ENCODE measurements around the gene CETN3.
"Not testable (repeated sequence)": the region's sequence is repeated elsewhere in the genome, so short reads cannot be mapped to it uniquely, and the experiment has no call there.

Gene CETN3

DNA sequence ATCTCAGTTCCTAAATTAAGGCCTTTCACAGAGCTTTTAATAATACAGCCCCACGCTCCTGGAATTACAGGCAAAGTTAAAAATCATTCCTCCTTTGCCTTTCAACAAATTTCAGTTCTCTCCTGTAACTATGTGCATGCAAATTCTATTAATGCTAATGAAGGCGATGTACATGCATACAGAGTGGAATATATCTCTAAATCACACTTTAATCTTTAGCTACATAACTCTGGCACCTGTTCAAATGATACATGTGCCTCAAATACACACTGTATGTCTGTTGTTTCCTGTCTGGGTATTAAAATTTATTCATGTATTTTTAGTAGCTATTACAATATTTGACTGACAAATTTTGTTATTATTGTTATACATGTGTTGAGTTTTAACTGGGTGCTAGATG, 30.8 kb downstream of the CETN3 start:
- Histone ChIP-seq H3K36me3 (replicated peaks; ENCODE audit: insufficient read depth, low read length) (no peaks in the 10 kb centered on the region), H3K4me2 (ENCODE audit: low read depth, low read length) (no peak overlapping the region), H3K9ac (ENCODE audit: low read length) (no peak overlapping the region), H3K9me3 (replicated peaks; ENCODE audit: insufficient read depth, low read length) (no peaks in the 10 kb centered on the region), H3K9me2 (replicated peaks; ENCODE audit: insufficient read depth, low read length) (no peaks in the 10 kb centered on the region), H3K79me2 (ENCODE audit: low read length) (no peaks in the 10 kb centered on the region), H3K4me1 (ENCODE audit: low read length) (peaks cover 10% of the 10 kb centered on the region), H3K27ac (ENCODE audit: low read length) (no peak overlapping the region), H3K4me3 (ENCODE audit: low read length) (no peak overlapping the region), H2AFZ (ENCODE audit: low read length) (no peak overlapping the region), H3F3A (ENCODE audit: insufficient read depth, low read length) (peaks cover 6% of the 10 kb centered on the region; the same call in 1 of the 2 replicates), H3K27me3 (replicated peaks; ENCODE audit: insufficient read depth, low read length) (no peaks in the 10 kb centered on the region), H4K20me1 (ENCODE audit: insufficient read depth, low read length) (no peaks in the 10 kb centered on the region)
- no peak for DNase-seq
- no peak for TF ChIP-seq EZH2 (optimal IDR thresholded peaks at IDR 0.05; ENCODE audit: low read depth, low read length)
- TF ChIP-seq EZH2phosphoT487 (IDR thresholded peaks at IDR 0.05; ENCODE audit: low read length), result no peak
- TF ChIP-seq, protein P1, sequence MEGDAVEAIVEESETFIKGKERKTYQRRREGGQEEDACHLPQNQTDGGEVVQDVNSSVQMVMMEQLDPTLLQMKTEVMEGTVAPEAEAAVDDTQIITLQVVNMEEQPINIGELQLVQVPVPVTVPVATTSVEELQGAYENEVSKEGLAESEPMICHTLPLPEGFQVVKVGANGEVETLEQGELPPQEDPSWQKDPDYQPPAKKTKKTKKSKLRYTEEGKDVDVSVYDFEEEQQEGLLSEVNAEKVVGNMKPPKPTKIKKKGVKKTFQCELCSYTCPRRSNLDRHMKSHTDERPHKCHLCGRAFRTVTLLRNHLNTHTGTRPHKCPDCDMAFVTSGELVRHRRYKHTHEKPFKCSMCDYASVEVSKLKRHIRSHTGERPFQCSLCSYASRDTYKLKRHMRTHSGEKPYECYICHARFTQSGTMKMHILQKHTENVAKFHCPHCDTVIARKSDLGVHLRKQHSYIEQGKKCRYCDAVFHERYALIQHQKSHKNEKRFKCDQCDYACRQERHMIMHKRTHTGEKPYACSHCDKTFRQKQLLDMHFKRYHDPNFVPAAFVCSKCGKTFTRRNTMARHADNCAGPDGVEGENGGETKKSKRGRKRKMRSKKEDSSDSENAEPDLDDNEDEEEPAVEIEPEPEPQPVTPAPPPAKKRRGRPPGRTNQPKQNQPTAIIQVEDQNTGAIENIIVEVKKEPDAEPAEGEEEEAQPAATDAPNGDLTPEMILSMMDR (IDR thresholded peaks at IDR 0.05; ENCODE audit: low read length), result no peak

DNA sequence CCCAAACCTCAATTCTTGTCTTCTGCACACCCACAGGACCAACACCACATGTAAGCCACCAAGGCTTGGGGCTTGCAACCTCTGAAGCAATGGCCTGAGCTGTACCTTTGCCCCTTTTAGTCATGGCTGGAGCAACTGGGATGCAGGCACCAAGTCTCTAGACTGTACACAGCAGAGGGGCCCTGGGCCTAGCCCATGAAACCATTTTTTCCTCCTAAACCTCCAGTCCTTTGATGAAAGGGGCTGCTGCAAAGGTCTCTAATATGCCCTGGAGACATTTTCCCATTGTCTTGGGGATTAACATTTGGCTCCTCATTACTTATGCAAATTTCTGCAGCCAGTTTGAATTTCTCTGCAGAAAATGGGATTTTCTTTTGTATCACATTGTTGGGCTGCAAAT, 38.3 kb downstream of the CETN3 start:
- H3K4me3 ChIP-seq (ENCODE audit: low read length); H3K4me1 ChIP-seq (ENCODE audit: low read length); H3K27me3 ChIP-seq (replicated peaks; ENCODE audit: insufficient read depth, low read length); H3K9me2 ChIP-seq (replicated peaks; ENCODE audit: insufficient read depth, low read length); H3K9ac ChIP-seq (ENCODE audit: low read length); DNase-seq; H3F3A ChIP-seq (ENCODE audit: insufficient read depth, low read length); H3K4me2 ChIP-seq (ENCODE audit: low read depth, low read length); H3K36me3 ChIP-seq (replicated peaks; ENCODE audit: insufficient read depth, low read length); H3K79me2 ChIP-seq (ENCODE audit: low read length); H2AFZ ChIP-seq (ENCODE audit: low read length); H3K27ac ChIP-seq (ENCODE audit: low read length); H3K9me3 ChIP-seq (replicated peaks; ENCODE audit: insufficient read depth, low read length); H4K20me1 ChIP-seq (ENCODE audit: insufficient read depth, low read length): not testable (repeated sequence)

DNA sequence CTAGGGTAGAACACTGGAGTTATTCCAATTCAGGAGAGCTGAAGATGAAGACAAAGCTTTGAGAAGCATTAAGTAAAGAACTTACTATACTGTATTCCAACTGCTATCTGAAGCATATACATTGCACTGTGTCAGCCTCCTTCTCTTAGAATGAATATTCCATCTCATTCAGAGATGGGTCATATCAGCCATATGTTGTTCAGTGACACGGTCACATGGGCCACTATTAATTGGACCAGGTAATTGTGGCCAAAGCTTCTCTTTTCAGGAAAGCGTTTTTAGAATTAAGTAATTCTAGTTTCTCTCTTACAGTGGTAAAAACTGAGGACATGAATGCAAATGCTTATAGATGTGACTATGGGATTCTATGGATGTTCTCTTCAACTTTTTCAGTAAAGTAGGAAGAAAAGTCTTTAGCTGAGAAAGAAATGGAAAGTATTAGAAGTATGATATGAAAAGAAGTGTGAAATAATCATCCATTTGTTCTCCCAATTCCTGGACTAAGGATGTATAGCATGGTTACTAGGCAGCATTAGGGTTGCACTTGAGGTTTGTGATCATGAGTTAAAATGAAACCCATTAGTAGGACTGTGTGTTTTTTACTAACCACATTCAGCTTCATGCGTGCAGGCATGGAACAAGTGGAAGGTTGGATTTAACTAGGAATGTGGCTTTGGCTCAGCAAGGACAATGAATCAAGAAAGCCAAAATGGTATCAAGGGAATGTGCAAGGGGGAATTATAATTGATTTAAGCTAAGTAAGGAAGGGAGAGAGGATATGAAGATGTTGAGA, 40.9 kb downstream of the CETN3 start:
- Histone ChIP-seq H4K20me1 (ENCODE audit: insufficient read depth, low read length) (no peaks in the 10 kb centered on the region), H2AFZ (ENCODE audit: low read length) (no peak overlapping the region), H3K4me3 (ENCODE audit: low read length) (no peak overlapping the region), H3K9me3 (replicated peaks; ENCODE audit: insufficient read depth, low read length) (no peaks in the 10 kb centered on the region), H3K4me2 (ENCODE audit: low read depth, low read length) (no peak overlapping the region), H3K36me3 (replicated peaks; ENCODE audit: insufficient read depth, low read length) (no peaks in the 10 kb centered on the region), H3K79me2 (ENCODE audit: low read length) (no peaks in the 10 kb centered on the region), H3K27me3 (replicated peaks; ENCODE audit: insufficient read depth, low read length) (no peaks in the 10 kb centered on the region), H3K27ac (ENCODE audit: low read length) (no peak overlapping the region), H3K9ac (ENCODE audit: low read length) (no peak overlapping the region), H3K9me2 (replicated peaks; ENCODE audit: insufficient read depth, low read length) (no peaks in the 10 kb centered on the region), H3F3A (ENCODE audit: insufficient read depth, low read length) (no peaks in the 10 kb centered on the region), H3K4me1 (ENCODE audit: low read length) (no peaks in the 10 kb centered on the region)
- no peak for TF ChIP-seq EZH2 (optimal IDR thresholded peaks at IDR 0.05; ENCODE audit: low read depth, low read length)
- no peak for DNase-seq

DNA sequence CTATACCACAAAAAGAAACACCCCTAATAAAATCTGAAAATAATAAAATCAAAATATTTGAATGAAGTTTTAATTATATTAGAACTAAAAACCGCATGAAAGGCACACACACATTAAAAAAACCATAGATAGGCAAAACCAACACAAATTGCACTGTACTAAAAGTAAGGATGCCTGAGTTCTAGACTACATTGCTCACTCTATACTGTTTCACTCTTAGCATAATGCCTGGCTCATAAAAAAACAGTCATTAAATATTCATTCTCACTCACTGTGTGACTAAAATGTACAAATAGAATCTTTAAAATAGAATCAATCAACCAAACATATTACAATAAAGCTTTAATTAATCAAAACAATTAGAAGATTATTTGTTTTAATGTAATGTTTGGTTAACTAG, 41.7 kb downstream of the CETN3 start:
- H3K27me3 ChIP-seq (replicated peaks; ENCODE audit: insufficient read depth, low read length), result no peaks in the 10 kb centered on the region
- H3K4me1 ChIP-seq (ENCODE audit: low read length), result no peaks in the 10 kb centered on the region
- H2AFZ ChIP-seq (ENCODE audit: low read length), result no peak overlapping the region
- no peak overlapping the region for H3K4me2 ChIP-seq (ENCODE audit: low read depth, low read length)
- H3K9me2 ChIP-seq (replicated peaks; ENCODE audit: insufficient read depth, low read length), result no peaks in the 10 kb centered on the region
- no peaks in the 10 kb centered on the region for H3K36me3 ChIP-seq (replicated peaks; ENCODE audit: insufficient read depth, low read length)
- no peaks in the 10 kb centered on the region for H4K20me1 ChIP-seq (ENCODE audit: insufficient read depth, low read length)
- no peak for DNase-seq
- H3K27ac ChIP-seq (ENCODE audit: low read length), result no peak overlapping the region
- no peaks in the 10 kb centered on the region for H3F3A ChIP-seq (ENCODE audit: insufficient read depth, low read length)
- H3K79me2 ChIP-seq (ENCODE audit: low read length), result no peaks in the 10 kb centered on the region
- no peak overlapping the region for H3K9ac ChIP-seq (ENCODE audit: low read length)
- no peak overlapping the region for H3K4me3 ChIP-seq (ENCODE audit: low read length)
- no peaks in the 10 kb centered on the region for H3K9me3 ChIP-seq (replicated peaks; ENCODE audit: insufficient read depth, low read length)
- TF ChIP-seq, protein P1 (IDR thresholded peaks at IDR 0.05; ENCODE audit: low read length), result no peak
- no peak for TF ChIP-seq EZH2phosphoT487 (IDR thresholded peaks at IDR 0.05; ENCODE audit: low read length)
- no peak for TF ChIP-seq EZH2 (optimal IDR thresholded peaks at IDR 0.05; ENCODE audit: low read depth, low read length)
